ENCODE results near the gene GBE1. TPM values are rescaled to one million over a fixed set of nuclear protein-coding genes. Genes with fewer than 3 reads are reported as not detected.

Gene GBE1
- total and polyA plus RNA-seq, 12 donors: 16.0 to 104 (median 82.4) TPM

DNA sequence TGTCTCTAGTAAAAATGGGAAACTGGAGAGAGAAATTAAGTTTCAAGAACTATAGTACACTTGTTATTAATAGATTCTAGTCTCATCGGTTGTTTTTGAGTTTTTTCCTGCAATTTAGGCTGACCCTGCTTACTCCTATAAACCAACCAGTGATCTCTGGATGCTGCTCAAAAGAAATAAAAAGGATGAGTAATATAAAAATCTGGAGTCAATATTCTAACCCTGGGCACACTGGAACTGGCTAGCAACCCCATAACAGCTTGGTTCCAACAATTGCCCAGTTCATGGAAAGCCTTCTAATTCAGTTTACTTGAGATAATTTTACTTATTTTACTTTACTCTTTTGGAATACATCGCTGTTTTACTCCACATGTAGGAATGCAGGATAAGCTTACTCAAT is 211.6 kb downstream of the GBE1 start:
- peaks cover 0 to 13% of the 10 kb centered on the region in 2 donors for H3K4me1 ChIP-seq (replicated peaks in 1 of 2)
- H3K27ac ChIP-seq: no peak overlapping the region
- no peaks in the 10 kb centered on the region for H3K9me3 ChIP-seq (replicated peaks in 1 of 3)
- H3K36me3 ChIP-seq (replicated peaks in 1 of 2): no peaks in the 10 kb centered on the region
- H3K27me3 ChIP-seq: no peaks in the 10 kb centered on the region
- DNase-seq: no peak
- H3K4me3 ChIP-seq: no peak overlapping the region
- 57 to 71% (median 62%) methylated on average over 2 of the region's 2 CpGs for WGBS, 4 donors
- intact Hi-C loops (cut with DNase I): no loop called here
- TF ChIP-seq POLR2A (IDR thresholded peaks at IDR 0.05): no peak

DNA sequence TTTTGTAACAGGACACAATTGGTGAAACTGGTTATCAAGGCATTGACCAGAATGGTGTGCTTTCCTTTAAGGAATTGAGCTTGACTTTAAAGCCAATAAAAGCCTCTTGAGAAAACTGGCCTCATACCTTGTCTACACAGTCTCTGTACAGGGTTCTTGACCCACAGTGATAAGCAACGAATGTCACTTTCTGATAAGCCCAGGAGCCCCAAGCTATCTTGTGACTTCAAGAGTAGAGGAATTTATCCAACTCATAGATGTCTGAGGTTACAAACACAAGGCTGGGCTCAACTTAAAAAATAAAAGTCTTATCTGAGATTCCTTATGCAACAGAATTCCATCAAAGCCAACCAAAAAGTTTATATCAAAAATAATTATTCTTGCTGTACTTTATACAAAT is 212.1 kb downstream of the GBE1 start:
- WGBS, 4 donors: 20 to 50% (median 34%) methylated on average over 1 of the region's 1 CpG
- TF ChIP-seq, protein P1, sequence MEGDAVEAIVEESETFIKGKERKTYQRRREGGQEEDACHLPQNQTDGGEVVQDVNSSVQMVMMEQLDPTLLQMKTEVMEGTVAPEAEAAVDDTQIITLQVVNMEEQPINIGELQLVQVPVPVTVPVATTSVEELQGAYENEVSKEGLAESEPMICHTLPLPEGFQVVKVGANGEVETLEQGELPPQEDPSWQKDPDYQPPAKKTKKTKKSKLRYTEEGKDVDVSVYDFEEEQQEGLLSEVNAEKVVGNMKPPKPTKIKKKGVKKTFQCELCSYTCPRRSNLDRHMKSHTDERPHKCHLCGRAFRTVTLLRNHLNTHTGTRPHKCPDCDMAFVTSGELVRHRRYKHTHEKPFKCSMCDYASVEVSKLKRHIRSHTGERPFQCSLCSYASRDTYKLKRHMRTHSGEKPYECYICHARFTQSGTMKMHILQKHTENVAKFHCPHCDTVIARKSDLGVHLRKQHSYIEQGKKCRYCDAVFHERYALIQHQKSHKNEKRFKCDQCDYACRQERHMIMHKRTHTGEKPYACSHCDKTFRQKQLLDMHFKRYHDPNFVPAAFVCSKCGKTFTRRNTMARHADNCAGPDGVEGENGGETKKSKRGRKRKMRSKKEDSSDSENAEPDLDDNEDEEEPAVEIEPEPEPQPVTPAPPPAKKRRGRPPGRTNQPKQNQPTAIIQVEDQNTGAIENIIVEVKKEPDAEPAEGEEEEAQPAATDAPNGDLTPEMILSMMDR (IDR thresholded peaks at IDR 0.05): no peak
- TF ChIP-seq POLR2A (IDR thresholded peaks at IDR 0.05): no peak
- no peaks in the 10 kb centered on the region for H3K9me3 ChIP-seq (replicated peaks in 1 of 3)
- peaks cover 0 to 9% of the 10 kb centered on the region in 2 donors for H3K4me1 ChIP-seq (replicated peaks in 1 of 2)
- no peak overlapping the region for H3K27ac ChIP-seq
- intact Hi-C loops (cut with DNase I): no loop called here
- DNase-seq: no peak
- no peak overlapping the region for H3K4me3 ChIP-seq
- H3K27me3 ChIP-seq: no peaks in the 10 kb centered on the region
- H3K36me3 ChIP-seq (replicated peaks in 1 of 2): no peaks in the 10 kb centered on the region

DNA sequence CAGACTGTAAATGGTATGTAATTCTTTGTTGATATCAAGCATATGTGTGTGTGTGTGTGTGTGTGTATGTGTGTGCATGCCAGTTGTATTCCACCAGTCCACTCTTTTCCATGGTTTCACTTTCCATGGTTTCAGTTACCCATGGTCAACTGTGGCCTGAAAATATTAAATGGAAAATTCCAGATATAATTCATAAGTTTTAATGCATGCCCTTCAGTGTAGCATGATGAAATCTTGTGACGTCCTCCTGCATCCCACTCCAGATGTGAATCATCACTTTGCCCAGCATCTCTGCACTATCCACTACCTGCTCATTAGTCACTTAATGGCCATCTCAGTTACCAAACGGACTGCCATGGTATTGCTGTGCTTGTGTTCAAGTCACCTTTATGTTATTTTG is 215.9 kb downstream of the GBE1 start:
- TF ChIP-seq, protein P1 (IDR thresholded peaks at IDR 0.05): no peak
- no peak for TF ChIP-seq POLR2A (IDR thresholded peaks at IDR 0.05)

DNA sequence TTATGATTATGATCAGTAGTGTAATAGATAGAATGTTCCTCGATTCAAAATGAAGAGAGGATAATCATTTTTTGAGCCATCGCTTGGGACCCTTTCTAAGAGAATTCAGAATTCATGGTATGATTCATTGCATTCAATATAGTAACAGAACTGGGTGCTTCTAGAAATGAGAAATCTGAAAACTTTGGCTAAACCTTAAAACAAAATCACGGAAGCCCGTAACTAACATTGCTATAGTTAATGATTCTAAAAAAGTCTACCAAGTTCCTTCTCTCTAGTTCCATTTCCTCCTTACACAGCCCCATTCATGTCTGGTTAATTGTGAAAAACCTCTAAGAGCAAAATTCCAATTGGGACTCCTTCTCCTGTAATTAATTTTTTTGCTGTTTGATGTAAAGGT is 217.1 kb downstream of the GBE1 start:
- 84 to 88% (median 87%) methylated on average over 4 of the region's 4 CpGs for WGBS, 4 donors
- intact Hi-C loops (cut with DNase I): no loop called here

More for the DNA sequence above, 215.9 kb downstream of the GBE1 start:
- Histone ChIP-seq H3K4me1 (replicated peaks in 1 of 2) (peaks cover 0 to 5% of the 10 kb centered on the region in 2 donors), H3K27me3 (no peaks in the 10 kb centered on the region), H3K36me3 (replicated peaks in 1 of 2) (no peaks in the 10 kb centered on the region), H3K4me3 (no peak overlapping the region), H3K9me3 (replicated peaks in 1 of 3) (no peaks in the 10 kb centered on the region), H3K27ac (no peak overlapping the region)
- WGBS, 4 donors: 51 to 66% (median 62%) methylated on average over 2 of the region's 2 CpGs
- intact Hi-C loops (cut with DNase I): no loop called here
- peak in 2 of 7 donors; percentile 9 to 25 for DNase-seq

DNA sequence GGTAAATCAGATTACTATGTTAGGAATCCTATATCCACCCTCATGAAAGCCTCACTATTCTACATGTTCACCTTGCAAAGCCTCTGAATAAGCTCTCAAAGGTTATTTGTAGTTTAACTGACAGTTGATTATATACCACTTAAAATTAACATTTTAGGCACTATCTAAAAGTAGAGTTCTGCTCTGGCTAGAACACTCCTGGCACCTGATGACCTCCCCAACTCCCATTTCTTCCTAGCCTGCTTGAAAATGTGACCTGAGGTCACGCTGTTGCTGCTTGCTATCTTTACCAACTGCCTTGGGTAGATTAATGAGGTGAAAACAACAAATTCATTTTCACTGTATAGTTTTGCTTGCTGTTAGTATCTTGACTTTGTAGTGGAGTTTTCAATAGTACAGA is 220.7 kb downstream of the GBE1 start:
- no peak for TF ChIP-seq POLR2A (IDR thresholded peaks at IDR 0.05)
- TF ChIP-seq, protein P1 (IDR thresholded peaks at IDR 0.05): no peak
- intact Hi-C loops (cut with DNase I): no loop called here
- WGBS, 4 donors: 62 to 92% (median 82%) methylated on average over 1 of the region's 1 CpG

More for the DNA sequence above, 217.1 kb downstream of the GBE1 start:
- TF ChIP-seq, protein P1 (IDR thresholded peaks at IDR 0.05): no peak
- no peak for TF ChIP-seq POLR2A (IDR thresholded peaks at IDR 0.05)
- no peaks in the 10 kb centered on the region for H3K9me3 ChIP-seq (replicated peaks in 1 of 3)
- no peak overlapping the region for H3K27ac ChIP-seq
- peaks cover 0 to 5% of the 10 kb centered on the region in 2 donors for H3K4me1 ChIP-seq (replicated peaks in 1 of 2)
- no peak overlapping the region for H3K4me3 ChIP-seq
- H3K27me3 ChIP-seq: no peaks in the 10 kb centered on the region
- H3K36me3 ChIP-seq (replicated peaks in 1 of 2): no peaks in the 10 kb centered on the region
- no peak for DNase-seq

More for the DNA sequence above, 220.7 kb downstream of the GBE1 start:
- Histone ChIP-seq H3K4me1 (replicated peaks in 1 of 2) (no peaks in the 10 kb centered on the region), H3K4me3 (no peak overlapping the region), H3K27ac (no peak overlapping the region), H3K36me3 (replicated peaks in 1 of 2) (no peaks in the 10 kb centered on the region), H3K27me3 (no peaks in the 10 kb centered on the region), H3K9me3 (replicated peaks in 1 of 3) (no peaks in the 10 kb centered on the region)
- DNase-seq: no peak

All from adrenal gland (tissue), 12 donors.